Stimulated activated effector memory CD8-positive, alpha-beta T cell treated with anti-CD3 and anti-CD28 coated beads, Interleukin-12 subunit alpha, Interleukin-12 subunit beta, amount 100 ng/mL, for 72 hours (primary cell): Measurements from ENCODE around the gene DHX35.

ENCODE experiments used
- ATAC-seq: fragments of 150-1000 bp; cut with Tn5 transposase; 2 replicates; pipeline ENCODE4 v1.10.0; 2021
- DNase-seq, 2 donors: peaks; one replicate each; pipeline ENCODE4 v3.0.0; 2021 to 2022; ENCODE audit warnings: low spot score in 2 of 2
- H3K27ac Mint-ChIP-seq: one replicate; pipeline ENCODE4 v1.8.0; 2022; ENCODE audit warnings: mild to moderate bottlenecking, mixed read lengths
- H3K36me3 Mint-ChIP-seq: one replicate; pipeline ENCODE4 v1.8.0; 2022; ENCODE audit warnings: mild to moderate bottlenecking, mixed read lengths
- H3K4me1 Mint-ChIP-seq: one replicate; pipeline ENCODE4 v1.8.0; 2022; ENCODE audit warnings: mixed read lengths
- H3K4me3 Mint-ChIP-seq: one replicate; pipeline ENCODE4 v1.8.0; 2022; ENCODE audit warnings: mild to moderate bottlenecking, mixed read lengths
- H3K9me3 Mint-ChIP-seq: one replicate; pipeline ENCODE4 v1.8.0; 2022; ENCODE audit warnings: mixed read lengths

The DHX35 gene

DNA sequence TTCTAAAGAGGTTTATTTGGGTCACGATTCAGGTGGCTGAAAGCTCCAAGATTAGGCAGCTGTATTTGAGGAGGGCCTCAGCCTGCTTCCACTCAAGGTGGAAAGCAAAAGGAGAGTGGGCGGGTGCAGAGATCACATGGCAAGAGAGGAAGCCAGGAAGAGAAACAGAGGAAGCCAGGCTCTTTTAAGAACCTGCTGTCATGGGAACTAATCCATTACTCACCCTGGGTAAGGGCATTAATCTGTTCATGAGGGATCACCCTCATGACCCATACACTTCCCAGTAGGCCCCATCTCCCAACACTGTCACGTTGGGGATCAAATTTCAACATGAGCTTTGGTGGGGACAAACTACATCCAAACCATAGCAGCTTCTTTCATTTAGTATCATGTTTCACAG is 53.9 kb downstream of the DHX35 start:
- Mint-ChIP-seq H3K27ac (peak overlapping the region; percentile 50), H3K36me3 (peaks cover 80% of the 10 kb centered on the region), H3K4me1 (peaks cover 44% of the 10 kb centered on the region), H3K9me3 (no peaks in the 10 kb centered on the region), H3K4me3 (no peak overlapping the region)
- no peak for DNase-seq
- ATAC-seq = no peak

DNA sequence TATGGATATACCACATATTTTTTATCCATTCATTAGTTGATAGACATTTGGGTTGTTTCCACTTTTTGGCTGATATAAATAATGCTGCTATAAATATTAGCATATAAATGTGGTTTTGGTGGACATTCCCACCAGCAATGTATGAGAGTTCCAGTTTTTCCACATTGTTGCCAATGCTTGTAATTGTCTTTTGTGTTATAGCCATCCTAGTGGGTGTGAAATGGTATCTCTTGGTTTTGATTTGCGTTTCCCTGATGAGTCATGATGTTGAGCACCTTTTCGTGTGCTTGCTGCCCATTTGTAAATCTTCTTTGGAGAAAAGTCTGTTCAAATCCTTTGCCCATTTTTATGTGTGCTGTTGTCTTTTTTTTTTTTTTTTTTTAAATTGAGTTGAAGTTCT is 54.4 kb downstream of the DHX35 start:
- Mint-ChIP-seq H3K27ac (no peak overlapping the region), H3K36me3 (peaks cover 80% of the 10 kb centered on the region), H3K9me3 (no peaks in the 10 kb centered on the region), H3K4me1 (peaks cover 45% of the 10 kb centered on the region), H3K4me3 (no peak overlapping the region)
- DNase-seq (no peak), ATAC-seq (no peak)

DNA sequence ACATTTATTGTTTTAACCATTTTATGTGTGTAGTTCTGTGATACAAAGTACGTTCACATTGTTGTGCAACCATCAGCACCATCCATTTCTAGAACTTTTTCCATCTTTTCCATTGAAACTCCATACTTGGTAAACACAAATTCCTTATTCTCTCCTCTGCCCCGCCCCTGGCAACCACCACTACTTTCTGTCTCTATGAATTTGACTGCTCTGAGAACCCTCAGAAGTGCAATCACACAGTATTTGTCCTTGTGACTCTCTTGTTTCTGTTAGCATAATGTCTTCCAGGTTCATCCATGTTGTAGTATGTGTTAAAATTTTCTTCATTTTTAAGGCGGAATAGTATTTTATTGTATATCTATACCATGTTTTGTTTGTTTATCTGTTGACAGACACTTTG is 56.9 kb downstream of the DHX35 start:
- no peak for ATAC-seq
- H3K4me3 Mint-ChIP-seq = no peak overlapping the region
- H3K9me3 Mint-ChIP-seq = no peaks in the 10 kb centered on the region
- H3K36me3 Mint-ChIP-seq = peaks cover 88% of the 10 kb centered on the region
- H3K27ac Mint-ChIP-seq = no peak overlapping the region
- peaks cover 45% of the 10 kb centered on the region for H3K4me1 Mint-ChIP-seq
- DNase-seq = no peak

DNA sequence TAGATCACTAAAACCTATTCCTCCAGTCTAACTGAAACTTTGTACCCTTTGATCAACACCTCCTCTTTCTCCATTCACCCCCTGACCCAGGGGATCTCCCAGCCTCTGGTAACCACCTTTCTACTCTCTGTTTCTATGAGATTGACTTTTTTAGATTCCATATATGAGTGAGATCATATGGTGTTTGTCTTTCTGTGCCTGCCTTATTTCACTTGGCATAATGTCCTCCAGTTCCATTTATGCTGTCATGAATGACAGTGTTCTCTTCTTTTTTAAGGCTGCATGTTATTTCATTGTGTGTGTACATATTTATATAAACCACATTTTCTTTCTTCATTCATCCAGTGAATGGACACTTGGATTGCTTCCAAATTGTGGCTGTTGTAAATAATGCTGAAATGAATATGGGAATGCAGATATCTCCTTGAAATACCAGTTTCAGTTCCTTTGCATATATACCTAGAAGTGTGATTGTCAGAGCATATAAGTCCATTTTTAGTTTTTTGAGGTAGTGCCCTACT is 57.7 kb downstream of the DHX35 start:
- Mint-ChIP-seq H3K9me3 (no peaks in the 10 kb centered on the region), H3K27ac (no peak overlapping the region), H3K4me3 (no peak overlapping the region), H3K4me1 (peaks cover 47% of the 10 kb centered on the region), H3K36me3 (peaks cover 88% of the 10 kb centered on the region)
- ATAC-seq (peak; percentile 88), DNase-seq (peak in 1 of 2 donors; percentile 66)

DNA sequence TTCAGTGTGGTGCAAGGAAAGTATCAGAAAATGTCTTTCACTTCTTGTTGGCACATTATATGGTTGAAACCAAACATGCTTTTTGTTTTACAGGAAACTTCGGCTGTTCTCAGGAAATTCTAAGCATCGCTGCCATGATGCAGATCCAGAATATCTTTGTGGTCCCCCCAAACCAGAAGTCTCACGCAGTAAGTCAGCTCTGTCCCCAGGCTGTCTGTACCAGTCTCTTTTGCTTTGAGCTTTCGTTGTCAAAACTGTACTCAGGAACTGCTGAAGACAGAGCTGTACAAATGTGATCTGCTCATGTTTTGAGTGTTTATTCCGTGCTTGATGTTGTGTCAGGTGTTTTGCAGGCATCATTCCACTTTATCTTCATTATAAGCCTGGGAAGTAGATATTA is 59.6 kb downstream of the DHX35 start:
- Mint-ChIP-seq H3K27ac (no peak overlapping the region), H3K36me3 (peaks cover 87% of the 10 kb centered on the region), H3K9me3 (no peaks in the 10 kb centered on the region), H3K4me3 (peak overlapping the region; percentile 21), H3K4me1 (peaks cover 53% of the 10 kb centered on the region)
- ATAC-seq (peak; percentile 90), DNase-seq (peak in 1 of 2 donors; percentile 73)

DNA sequence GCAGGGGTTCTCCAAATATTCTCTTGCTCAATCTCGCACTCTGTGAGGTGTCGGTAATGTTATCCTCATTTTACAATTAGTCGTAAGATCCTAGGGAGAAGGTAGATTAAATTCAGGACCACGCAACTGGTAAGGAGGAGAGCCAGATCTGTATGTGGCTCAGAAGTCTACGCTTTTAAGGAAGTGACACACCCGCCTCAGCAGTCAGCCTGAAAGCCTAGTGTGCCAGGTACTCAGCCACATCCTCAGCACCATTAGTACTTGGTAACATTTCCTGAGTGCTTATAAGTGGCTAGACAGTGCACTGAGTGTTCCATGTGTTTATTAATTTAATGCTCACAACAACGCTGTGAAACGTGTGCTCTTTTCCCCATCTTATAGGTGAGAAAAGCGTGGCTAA is 63.7 kb downstream of the DHX35 start:
- DNase-seq (peak in 1 of 2 donors; percentile 66), ATAC-seq (peak; percentile 74)
- Mint-ChIP-seq H3K4me3 (no peak overlapping the region), H3K4me1 (peaks cover 23% of the 10 kb centered on the region), H3K27ac (peak overlapping the region; percentile 33), H3K9me3 (no peaks in the 10 kb centered on the region), H3K36me3 (peaks cover 81% of the 10 kb centered on the region)

DNA sequence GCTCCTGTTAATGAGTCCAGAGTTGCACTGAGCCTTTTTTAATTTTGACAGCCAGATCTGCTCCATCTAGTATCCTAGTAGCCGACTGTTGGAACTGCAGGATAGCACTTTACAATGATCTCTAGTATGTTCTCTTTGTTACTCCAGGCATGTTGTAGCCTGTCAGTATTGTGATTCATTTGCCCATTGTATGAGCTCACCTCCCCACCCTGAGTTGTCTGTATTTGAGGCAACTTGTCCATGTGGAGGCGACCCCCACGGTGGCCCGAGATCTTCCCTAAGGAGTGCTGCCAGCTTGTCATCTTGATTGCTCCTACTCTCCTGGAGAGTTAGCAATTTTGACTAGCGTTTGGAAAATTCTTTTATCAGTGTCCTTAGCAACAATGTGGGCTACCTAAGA is 67.2 kb downstream of the DHX35 start:
- H3K36me3 Mint-ChIP-seq = peaks cover 78% of the 10 kb centered on the region
- H3K4me3 Mint-ChIP-seq = no peak overlapping the region

DNA sequence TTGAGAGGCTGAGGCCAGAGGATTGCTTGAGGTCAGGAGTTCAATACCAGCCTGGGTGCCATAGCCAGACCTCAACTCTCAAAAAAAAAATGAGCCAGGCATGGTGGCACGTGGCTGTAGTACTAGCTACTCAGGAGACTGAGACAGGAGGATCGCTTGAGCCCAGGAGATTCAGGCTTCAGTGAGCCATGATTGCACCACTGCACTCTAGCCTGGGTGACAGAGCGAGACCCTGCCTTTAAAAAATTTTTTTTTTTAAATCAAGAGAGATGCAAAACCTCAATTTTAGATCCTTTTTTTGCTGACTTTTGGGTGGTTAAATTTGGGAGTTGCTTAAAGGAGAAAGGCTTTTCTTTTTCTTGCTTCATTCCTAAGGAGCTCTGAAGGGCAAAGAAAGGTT is 70.9 kb downstream of the DHX35 start:
- peaks cover 86% of the 10 kb centered on the region for H3K36me3 Mint-ChIP-seq
- H3K9me3 Mint-ChIP-seq = no peaks in the 10 kb centered on the region
- DNase-seq (no peak), ATAC-seq (no peak)
- no peak overlapping the region for H3K4me3 Mint-ChIP-seq
- no peaks in the 10 kb centered on the region for H3K4me1 Mint-ChIP-seq
- no peak overlapping the region for H3K27ac Mint-ChIP-seq

More for the DNA sequence above, 67.2 kb downstream of the DHX35 start:
- ATAC-seq = no peak
- Mint-ChIP-seq H3K27ac (no peak overlapping the region), H3K9me3 (no peaks in the 10 kb centered on the region), H3K4me1 (peaks cover 21% of the 10 kb centered on the region)
- no peak for DNase-seq

DNA sequence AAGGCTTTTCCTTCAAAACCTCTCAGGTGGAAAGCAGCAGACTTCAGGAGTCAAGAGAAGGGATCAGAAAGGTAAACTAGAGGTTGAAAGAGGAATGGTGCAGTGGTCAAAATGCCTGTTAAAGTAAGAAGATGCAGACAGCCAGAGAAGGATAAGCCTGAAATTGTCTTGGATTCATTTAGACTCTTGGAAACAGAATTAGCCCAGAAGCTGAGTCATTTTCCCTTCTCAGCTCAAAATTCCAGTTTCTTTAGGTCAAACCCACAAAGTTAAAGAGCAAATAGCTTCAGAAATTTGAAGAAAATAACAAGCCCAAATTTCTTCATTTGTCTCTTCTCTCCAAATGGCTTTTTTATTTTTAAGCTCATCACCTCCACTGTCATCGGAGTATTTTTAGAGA is 73.9 kb downstream of the DHX35 start:
- peaks cover 85% of the 10 kb centered on the region for H3K36me3 Mint-ChIP-seq

DNA sequence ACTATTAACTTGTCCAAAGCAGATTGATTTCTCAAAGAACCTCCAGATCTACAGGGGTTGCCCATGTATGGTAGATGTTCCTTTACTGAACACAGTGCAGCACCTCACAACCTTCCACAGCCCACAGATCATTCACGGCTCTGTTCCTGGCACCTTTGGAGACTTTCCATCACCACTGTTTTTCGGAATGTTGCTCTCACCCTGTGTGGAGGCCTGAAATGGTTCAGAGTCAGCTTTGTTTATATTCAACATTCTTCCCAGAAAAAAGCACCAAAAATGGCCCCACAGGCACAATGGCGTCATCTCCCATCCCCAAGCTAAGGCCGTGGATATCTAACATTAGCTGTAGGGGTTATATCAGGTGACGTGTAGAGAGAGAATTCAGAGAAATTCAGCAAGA is 74.7 kb downstream of the DHX35 start:
- Mint-ChIP-seq H3K36me3 (peaks cover 87% of the 10 kb centered on the region), H3K4me1 (no peaks in the 10 kb centered on the region), H3K27ac (no peak overlapping the region), H3K9me3 (no peaks in the 10 kb centered on the region), H3K4me3 (no peak overlapping the region)
- ATAC-seq (no peak), DNase-seq (no peak)

More for the DNA sequence above, 73.9 kb downstream of the DHX35 start:
- Mint-ChIP-seq H3K9me3 (no peaks in the 10 kb centered on the region), H3K4me3 (no peak overlapping the region), H3K27ac (no peak overlapping the region), H3K4me1 (no peaks in the 10 kb centered on the region)
- DNase-seq (no peak), ATAC-seq (no peak)

DNA sequence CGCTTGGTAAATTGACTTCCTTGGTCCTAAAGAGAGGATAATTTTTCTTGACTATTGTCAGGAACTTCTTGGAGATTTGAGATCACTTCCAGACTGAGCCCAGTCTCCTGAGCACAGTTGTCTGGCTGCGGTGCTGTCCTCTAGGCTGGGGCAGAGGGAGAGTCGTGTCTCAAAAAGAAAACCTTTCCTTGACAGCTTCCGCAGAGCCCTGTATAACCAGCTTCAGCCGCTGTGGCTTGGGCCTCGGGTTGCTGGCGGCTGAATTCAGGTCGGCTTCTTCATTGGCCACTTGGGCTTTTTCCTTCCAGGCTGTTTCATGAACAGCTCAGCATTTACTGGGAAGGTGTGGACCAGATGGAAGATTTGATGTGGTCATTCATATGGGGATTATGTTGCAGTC is 75.9 kb downstream of the DHX35 start:
- H3K27ac Mint-ChIP-seq = no peak overlapping the region
- ATAC-seq (no peak), DNase-seq (no peak)
- H3K4me3 Mint-ChIP-seq = no peak overlapping the region
- H3K9me3 Mint-ChIP-seq = no peaks in the 10 kb centered on the region
- peaks cover 87% of the 10 kb centered on the region for H3K36me3 Mint-ChIP-seq
- H3K4me1 Mint-ChIP-seq = no peaks in the 10 kb centered on the region

DNA sequence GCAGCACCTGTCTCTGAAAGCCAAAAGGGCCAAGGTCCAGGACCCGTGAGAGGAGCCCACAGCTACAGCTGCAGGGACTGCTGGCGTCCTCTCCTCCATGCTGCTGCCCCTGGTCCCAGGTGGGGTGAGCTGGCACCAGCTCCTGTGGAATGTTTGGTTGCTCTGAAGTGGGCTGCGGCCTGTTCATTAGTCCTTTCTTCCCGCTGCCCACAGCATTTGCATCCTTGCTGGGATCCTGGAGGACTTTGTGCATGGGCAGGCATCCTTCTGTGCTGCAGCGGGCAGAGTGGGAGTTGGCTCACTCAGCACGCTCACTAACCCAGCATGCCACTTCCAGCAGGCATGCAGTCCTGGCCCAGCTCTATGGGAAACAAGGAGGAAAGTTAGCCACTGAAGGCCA is 76.4 kb downstream of the DHX35 start:
- DNase-seq = no peak
- Mint-ChIP-seq H3K4me1 (no peaks in the 10 kb centered on the region), H3K4me3 (no peak overlapping the region), H3K36me3 (peaks cover 87% of the 10 kb centered on the region), H3K27ac (no peak overlapping the region), H3K9me3 (no peaks in the 10 kb centered on the region)
- no peak for ATAC-seq

DNA sequence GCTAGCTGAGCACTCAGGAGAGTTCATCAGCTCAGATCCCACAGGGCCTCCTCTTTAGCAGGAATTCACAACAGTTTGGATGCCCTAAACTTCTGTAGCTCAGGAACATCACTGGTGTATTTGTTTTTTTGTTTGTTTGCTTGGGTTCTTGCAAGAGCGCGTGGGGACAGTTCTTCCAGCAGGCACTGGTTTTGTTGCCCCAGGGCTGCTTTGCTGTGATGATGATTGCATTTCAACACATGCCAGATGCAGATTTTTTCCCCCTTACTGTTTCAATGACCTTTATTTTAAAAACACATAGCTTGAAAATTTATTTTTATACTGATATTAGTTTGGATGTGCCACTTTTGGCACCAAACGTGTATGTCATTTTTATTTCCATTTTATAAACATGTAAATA is 77.1 kb downstream of the DHX35 start:
- DNase-seq (no peak), ATAC-seq (no peak)
- Mint-ChIP-seq H3K4me1 (no peaks in the 10 kb centered on the region), H3K36me3 (peaks cover 87% of the 10 kb centered on the region), H3K9me3 (no peaks in the 10 kb centered on the region), H3K4me3 (no peak overlapping the region), H3K27ac (no peak overlapping the region)

DNA sequence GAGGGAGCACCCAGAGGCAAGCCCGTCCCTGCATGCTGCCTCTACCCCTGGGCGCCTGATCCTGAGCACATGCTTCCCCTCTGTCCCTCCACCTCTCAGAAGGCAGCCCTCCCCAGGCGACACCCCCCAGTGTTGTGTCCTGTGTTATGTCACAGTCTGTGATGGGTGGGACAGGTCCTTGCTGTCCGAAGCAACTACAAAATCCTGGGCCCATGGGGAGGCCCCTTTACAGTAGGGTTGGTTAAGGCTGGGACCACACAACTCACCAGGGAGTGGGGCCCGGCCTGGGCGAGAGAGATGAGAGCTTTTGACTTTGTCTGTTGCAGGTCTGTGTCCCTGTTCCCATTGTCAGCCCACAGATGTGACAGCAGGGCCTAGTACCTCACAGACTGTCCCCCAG is 78.0 kb downstream of the DHX35 start:
- no peaks in the 10 kb centered on the region for H3K4me1 Mint-ChIP-seq
- peak overlapping the region; percentile 54 for H3K27ac Mint-ChIP-seq
- peaks cover 79% of the 10 kb centered on the region for H3K36me3 Mint-ChIP-seq
- DNase-seq = no peak
- ATAC-seq = no peak
- no peaks in the 10 kb centered on the region for H3K9me3 Mint-ChIP-seq
- H3K4me3 Mint-ChIP-seq = no peak overlapping the region

DNA sequence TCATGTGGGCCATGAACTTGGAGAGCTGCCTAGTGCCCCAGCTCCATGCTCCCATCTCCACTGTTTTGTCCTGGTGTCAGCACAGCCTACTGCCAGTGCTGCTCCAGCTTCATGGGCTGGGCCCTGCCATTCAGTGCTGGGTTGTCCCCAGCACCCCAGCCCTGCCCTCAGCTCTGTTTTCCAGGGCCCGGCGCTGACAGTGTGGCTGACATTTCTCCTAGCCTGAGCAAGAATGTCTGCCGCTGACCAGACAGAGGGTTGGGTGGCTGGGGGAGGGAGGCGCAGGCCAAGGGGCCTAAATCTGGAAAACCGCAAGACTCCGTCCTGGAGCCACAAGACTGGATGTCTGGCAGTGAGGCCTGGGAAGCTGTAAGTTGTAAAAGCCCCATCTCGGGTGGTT is 78.9 kb downstream of the DHX35 start:
- Mint-ChIP-seq H3K4me1 (no peaks in the 10 kb centered on the region), H3K9me3 (no peaks in the 10 kb centered on the region), H3K36me3 (peaks cover 69% of the 10 kb centered on the region), H3K27ac (no peak overlapping the region), H3K4me3 (no peak overlapping the region)
- no peak for ATAC-seq
- no peak for DNase-seq

DNA sequence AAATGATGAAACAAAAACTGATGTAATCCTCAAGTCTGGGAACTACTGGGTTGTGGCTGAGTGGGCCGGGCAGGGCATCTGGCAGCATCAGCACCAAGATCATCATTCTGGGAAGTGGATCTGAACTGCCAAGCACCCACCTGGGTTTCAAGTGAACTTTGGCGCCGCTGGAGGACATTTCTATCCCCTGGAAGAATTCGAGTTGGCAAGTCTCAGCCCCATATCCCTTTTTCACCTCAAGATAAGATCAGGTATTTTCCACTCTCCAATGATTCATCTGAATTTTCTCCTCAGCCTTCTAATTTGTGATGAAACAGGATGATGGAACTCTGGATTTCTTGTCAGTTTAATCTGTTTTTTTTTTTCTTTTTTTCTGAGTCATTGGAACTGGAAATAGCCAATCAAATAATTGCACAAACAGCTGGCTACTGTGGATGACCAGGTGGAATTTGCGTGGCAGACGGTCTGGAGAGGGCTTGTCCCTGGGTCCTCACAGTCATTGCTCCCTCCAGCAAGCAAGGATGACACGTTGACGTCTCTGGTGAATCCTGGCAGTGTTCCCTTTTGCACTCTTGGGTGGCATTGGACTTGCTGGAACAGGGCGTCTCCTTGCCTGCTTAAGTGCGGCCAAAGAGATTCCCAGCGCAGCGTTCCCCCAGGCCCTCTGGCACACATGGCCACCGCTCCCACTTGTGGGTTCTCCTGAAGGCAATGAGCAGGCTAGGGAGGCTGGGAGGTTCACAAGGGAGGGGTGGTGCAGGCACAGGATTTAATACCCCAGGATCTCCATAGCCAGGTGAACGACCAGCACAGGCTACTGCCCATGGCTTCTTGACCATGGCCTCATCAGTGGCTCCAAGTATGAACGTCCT is 80.4 kb downstream of the DHX35 start:
- H3K4me3 Mint-ChIP-seq = no peak overlapping the region
- ATAC-seq = no peak
- H3K27ac Mint-ChIP-seq = peak overlapping the region; percentile 13
- H3K9me3 Mint-ChIP-seq = no peaks in the 10 kb centered on the region
- H3K36me3 Mint-ChIP-seq = peaks cover 55% of the 10 kb centered on the region
- DNase-seq = no peak
- H3K4me1 Mint-ChIP-seq = no peaks in the 10 kb centered on the region
